Epithelial cell of proximal tubule (primary cell): ENCODE results near the gene PNCK. TPM values are rescaled to one million over a fixed set of nuclear protein-coding genes. Genes with fewer than 3 reads are reported as not detected.
"Not testable (repeated sequence)": the region's sequence is repeated elsewhere in the genome, so short reads cannot be mapped to it uniquely, and the experiment has no call there.

Source experiments
- DNase-seq: peaks from one replicate; pipeline ENCODE4 v3.0.0-alpha.2; 2011; ENCODE audit warnings: low read depth
- H3K4me3 ChIP-seq: 2 replicates; pipeline ENCODE4 v1.5.1; 2011; ENCODE audit warnings: low read depth, mild to moderate bottlenecking, low read length
- total RNA-seq: library from RNA; depleted of rRNA; stranded (reverse); fragments of >200 nt; gene quantifications from 2 replicates; pipeline ENCODE4 v1.2.3, GENCODE V29; 2015
- TF ChIP-seq, protein P1 (sequence below): conservative IDR thresholded peaks from 2 replicates; pipeline ENCODE4 v1.5.1; 2012; ENCODE audit warnings: low read depth, mild to moderate bottlenecking, low read length

Gene PNCK
- total RNA-seq, 1 donor from 2014 or later: 0.86 TPM

DNA sequence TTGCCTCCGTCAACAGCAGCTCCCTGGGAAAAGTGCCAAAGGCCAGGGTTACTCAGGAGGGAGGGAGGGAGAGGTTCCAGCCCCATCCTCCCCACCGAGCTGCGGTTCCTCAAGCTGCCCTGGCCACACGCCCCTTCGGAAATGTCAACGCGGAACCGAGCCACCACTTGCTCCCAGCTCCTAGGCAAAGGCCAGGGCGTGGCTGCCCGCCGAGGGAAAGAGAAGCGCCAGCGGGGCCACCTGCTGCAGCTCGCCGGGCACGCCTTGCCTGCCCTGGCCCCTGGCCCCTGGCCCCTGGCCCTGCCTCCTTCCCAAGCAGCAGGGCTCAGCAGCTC is 29.4 kb upstream of the PNCK start:
- TF ChIP-seq, protein P1, sequence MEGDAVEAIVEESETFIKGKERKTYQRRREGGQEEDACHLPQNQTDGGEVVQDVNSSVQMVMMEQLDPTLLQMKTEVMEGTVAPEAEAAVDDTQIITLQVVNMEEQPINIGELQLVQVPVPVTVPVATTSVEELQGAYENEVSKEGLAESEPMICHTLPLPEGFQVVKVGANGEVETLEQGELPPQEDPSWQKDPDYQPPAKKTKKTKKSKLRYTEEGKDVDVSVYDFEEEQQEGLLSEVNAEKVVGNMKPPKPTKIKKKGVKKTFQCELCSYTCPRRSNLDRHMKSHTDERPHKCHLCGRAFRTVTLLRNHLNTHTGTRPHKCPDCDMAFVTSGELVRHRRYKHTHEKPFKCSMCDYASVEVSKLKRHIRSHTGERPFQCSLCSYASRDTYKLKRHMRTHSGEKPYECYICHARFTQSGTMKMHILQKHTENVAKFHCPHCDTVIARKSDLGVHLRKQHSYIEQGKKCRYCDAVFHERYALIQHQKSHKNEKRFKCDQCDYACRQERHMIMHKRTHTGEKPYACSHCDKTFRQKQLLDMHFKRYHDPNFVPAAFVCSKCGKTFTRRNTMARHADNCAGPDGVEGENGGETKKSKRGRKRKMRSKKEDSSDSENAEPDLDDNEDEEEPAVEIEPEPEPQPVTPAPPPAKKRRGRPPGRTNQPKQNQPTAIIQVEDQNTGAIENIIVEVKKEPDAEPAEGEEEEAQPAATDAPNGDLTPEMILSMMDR: no peak
- no peak for DNase-seq
- no peak overlapping the region for H3K4me3 ChIP-seq

DNA sequence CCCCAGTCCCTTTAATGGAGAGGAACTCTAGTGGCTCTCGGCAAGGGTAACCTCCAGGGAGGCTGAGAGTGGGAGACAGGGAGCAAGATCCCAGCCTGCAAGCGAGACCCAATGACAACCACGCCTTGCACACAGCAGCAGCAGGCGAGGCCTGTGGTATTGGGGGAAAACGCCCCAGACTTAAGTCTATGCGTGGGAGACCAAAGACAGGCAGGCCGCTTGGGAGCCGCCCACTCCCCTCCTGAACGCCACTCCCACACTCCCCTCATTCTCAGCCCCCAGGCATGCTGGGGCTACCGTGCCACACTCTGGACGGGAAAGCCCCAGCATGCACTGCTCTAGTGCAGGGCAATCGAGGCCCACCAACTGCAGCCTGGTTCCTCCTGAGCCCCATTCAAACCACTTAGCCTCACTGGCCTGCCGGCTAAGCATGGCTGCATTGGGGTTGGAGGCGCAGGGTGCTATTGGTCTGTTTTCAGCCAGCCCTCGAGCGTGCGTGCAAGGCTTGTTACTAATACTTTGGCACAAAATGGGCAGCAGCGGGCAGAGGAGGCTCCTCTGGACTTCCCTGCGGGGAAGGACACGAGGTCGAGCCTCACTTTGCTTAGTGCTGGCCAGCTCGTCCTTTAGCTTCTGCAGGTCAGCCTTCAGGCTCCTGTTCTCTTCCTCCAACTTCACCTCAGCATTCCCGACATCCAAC is 28.9 kb upstream of the PNCK start:
- no peak for DNase-seq
- TF ChIP-seq, protein P1: no peak
- no peak overlapping the region for H3K4me3 ChIP-seq

DNA sequence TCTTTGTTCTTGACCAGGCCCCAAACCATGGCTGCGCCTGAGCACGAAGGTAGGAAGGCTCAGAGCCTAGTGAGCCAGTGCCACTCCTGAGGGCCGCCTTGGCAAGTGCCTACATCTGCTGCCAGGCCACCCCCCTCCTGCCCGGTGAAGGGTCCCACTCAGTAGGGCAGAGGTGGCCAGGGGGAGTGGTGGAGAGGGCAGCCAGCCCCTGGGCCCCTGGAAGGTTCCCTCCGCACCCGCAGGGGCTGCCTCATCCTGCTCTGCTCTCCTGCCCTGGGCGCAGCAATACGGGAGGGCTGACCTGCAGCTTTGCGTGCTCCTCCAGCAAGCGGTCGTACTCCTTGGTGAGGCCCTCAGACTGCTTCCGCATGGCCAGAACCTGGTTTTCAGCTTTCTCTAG is 28.1 kb upstream of the PNCK start:
- DNase-seq: no peak
- H3K4me3 ChIP-seq: no peak overlapping the region
- TF ChIP-seq, protein P1: no peak

DNA sequence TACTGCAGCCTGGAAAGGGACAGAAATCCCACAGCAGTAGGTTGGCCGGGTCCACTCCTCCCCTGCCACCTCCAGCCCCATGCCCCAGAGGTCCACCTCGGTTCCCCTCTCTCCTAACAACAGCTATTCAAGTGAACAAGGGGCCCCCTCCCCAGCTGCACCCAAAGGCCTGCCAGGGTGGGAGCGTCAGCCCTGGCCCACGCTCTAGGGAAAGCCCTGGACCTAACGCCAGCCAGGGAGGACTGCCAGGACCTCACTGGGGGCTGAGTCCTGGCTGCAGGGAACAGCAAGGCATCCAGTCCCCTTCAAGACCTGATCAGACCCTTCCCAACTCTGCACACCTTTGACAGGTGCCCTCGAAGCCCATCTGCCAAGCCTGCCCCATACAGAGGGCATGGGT is 27.4 kb upstream of the PNCK start:
- H3K4me3 ChIP-seq: no peak overlapping the region
- TF ChIP-seq, protein P1: no peak
- no peak for DNase-seq

DNA sequence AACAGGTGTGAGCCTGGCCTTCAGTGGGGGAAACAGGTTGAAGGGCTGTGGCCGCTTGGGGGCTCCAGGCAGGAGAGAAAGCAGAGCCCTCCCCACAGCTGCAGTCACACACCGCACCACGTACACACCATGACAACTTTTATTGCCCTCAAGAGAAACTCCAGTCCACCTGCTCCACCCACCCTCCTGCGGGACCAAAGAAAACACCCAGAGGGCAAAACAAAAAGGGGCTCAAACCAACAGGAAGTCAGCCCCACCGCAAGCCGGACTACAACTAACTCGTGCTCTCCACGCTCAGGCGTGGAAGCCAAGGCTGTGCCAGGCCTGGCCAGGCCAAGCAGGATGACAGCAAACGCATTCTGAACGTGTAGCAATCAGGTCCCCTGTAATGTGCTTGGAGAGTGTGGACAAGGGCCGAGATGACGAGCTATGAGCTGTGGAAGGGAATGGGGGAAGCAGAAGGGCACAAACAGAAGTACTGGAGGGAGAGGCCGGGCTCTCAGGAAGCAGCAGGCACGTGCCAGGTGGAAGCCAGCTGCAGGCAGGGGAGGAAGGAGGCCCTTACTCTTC is 26.8 kb upstream of the PNCK start:
- H3K4me3 ChIP-seq: no peak overlapping the region
- TF ChIP-seq, protein P1: no peak
- DNase-seq: no peak

DNA sequence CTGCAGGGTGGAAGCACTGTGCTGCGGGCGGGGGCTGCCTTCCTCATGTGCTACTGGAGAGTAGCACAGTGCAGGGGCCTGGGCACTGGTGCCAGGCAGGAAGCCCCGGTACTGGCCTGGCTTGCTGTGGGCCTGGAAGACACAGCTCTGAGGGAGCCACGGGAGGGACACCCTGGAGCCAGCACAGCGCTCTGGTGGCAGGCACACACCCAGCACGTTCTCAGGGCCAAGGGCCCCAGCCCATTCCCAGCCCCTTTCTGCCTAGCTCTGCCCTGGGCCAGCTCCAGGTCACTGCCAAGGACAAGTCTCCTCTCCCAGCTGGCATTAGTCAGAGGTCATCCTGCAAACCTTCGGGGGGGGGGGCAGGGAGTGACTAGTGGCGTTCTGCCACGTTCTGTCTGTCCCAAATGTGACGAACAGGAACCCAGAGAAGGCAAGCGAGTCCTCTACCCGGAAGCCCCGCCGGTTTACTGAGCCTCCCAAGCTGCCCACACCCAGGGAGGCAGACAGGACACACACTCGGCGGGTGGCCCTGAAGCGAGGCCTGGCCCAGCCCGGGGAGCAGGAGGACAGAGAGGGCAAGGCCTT is 26.3 kb upstream of the PNCK start:
- DNase-seq, H3K4me3 ChIP-seq: not testable (repeated sequence)

DNA sequence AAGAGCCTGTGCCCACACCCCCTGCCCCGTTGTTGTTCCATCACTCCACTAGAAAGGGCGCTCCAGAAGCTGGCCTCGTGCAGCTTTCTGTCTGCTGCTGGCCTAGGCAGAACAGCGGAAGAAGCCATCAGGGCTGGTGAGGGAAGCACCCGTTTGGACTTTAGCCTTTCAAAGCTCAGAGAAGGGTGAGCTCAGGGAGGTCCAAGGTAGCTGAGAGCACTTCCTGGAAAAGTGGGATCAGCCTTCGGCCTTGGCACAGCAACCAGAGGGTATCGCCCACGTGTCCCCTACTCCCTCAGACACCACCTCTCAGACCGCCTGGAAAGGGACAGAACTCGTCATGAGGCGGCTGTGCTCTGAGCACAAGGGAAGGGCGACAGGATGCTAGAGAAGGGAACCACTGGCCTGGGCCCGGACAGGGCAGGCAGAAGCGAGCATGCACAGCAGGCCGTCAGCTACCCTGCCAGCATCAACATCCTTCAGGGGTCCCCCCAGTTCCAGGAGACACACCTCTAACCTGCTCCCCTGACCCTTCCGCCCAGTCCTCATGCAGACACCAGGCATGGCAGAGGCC is 25.7 kb upstream of the PNCK start:
- not testable (repeated sequence) for H3K4me3 ChIP-seq

More for the DNA sequence above, 25.7 kb upstream of the PNCK start:
- DNase-seq: not testable (repeated sequence)
